Immature natural killer cell (primary cell): ENCODE data around the gene CSRP1. TPM values are rescaled to one million over a fixed set of nuclear protein-coding genes. Genes with fewer than 3 reads are reported as not detected.

Experiments
- DNase-seq, 3 donors: peaks; one replicate each; pipeline ENCODE4 v3.0.0; 2022; ENCODE audit warnings: mixed read lengths in 1 of 3
- H3K27ac Mint-ChIP-seq, 6 donors: one replicate each; pipeline ENCODE4 v1.8.0; 2020; ENCODE audit warnings: mixed read lengths in 6 of 6, mild to moderate bottlenecking in 5 of 6, inconsistent platforms in 4 of 6, moderate library complexity in 3 of 6
- H3K27me3 Mint-ChIP-seq, 3 donors: one replicate each; pipeline ENCODE4 v1.8.0; 2020 to 2021; ENCODE audit warnings: low read depth in 3 of 3, mild to moderate bottlenecking in 3 of 3, mixed read lengths in 3 of 3, moderate library complexity in 3 of 3, inconsistent platforms in 1 of 3
- H3K36me3 Mint-ChIP-seq, 3 donors: one replicate each; pipeline ENCODE4 v1.8.0; 2020; ENCODE audit warnings: mixed read lengths in 3 of 3, inconsistent platforms in 2 of 3, mild to moderate bottlenecking in 2 of 3
- H3K4me1 Mint-ChIP-seq, 2 donors: one replicate each; pipeline ENCODE4 v1.8.0; 2020; ENCODE audit warnings: inconsistent platforms in 2 of 2, mild to moderate bottlenecking in 2 of 2, mixed read lengths in 2 of 2, moderate library complexity in 1 of 2
- H3K4me3 Mint-ChIP-seq, 5 donors: one replicate each; pipeline ENCODE4 v1.8.0; 2020; ENCODE audit warnings: mild to moderate bottlenecking in 5 of 5, mixed read lengths in 5 of 5, inconsistent platforms in 3 of 5, moderate library complexity in 3 of 5
- H3K9me3 Mint-ChIP-seq, 6 donors: one replicate each; pipeline ENCODE4 v1.8.0; 2020; ENCODE audit warnings: mild to moderate bottlenecking in 6 of 6, mixed read lengths in 6 of 6, inconsistent platforms in 4 of 6, moderate library complexity in 3 of 6
- polyA plus RNA-seq, 3 donors: library from polyadenylated mRNA; unstranded; fragments of 300-500 nt; fragmentation: Illumina TruSeq; gene quantifications; one replicate each; pipeline ENCODE4 v1.2.3, GENCODE V29; 2021

The CSRP1 gene
- polyA plus RNA-seq, 3 donors from 2014 or later = 58.0 to 72.9 (median 61.8) TPM

- no peak overlapping the region for H3K4me3 Mint-ChIP-seq
- H3K9me3 Mint-ChIP-seq = no peaks in the 10 kb centered on the region
- no peak overlapping the region for H3K27ac Mint-ChIP-seq
- H3K4me1 Mint-ChIP-seq = no peaks in the 10 kb centered on the region
- no peaks in the 10 kb centered on the region for H3K36me3 Mint-ChIP-seq
- H3K27me3 Mint-ChIP-seq = peaks cover 0 to 2% (median 1%) of the 10 kb centered on the region in 3 donors
- DNase-seq = no peak
These were observed 6.7 kb upstream of the CSRP1 start for GRCh38 chr1:201513498-201514243.

- Mint-ChIP-seq H3K27ac (no peak overlapping the region), H3K36me3 (no peaks in the 10 kb centered on the region), H3K27me3 (peaks cover 0 to 2% (median 1%) of the 10 kb centered on the region in 3 donors), H3K9me3 (no peaks in the 10 kb centered on the region), H3K4me3 (no peak overlapping the region), H3K4me1 (peaks cover 8 to 9% of the 10 kb centered on the region in 2 donors)
- no peak for DNase-seq
These were observed 5.1 kb upstream of the CSRP1 start for GRCh38 chr1:201511941-201512539.

- no peaks in the 10 kb centered on the region for H3K36me3 Mint-ChIP-seq
- H3K4me3 Mint-ChIP-seq = no peak overlapping the region
- DNase-seq = no peak
- no peaks in the 10 kb centered on the region for H3K9me3 Mint-ChIP-seq
- peaks cover 1 to 2% (median 2%) of the 10 kb centered on the region in 3 donors for H3K27me3 Mint-ChIP-seq
- no peak overlapping the region for H3K27ac Mint-ChIP-seq
- peaks cover 10 to 11% of the 10 kb centered on the region in 2 donors for H3K4me1 Mint-ChIP-seq
These were observed 4.5 kb upstream of the CSRP1 start for GRCh38 chr1:201511396-201511940.

GRCh38 chr1:201510734-201511133 is 3.8 kb upstream of the CSRP1 start:
- H3K4me3 Mint-ChIP-seq = no peak overlapping the region
- H3K4me1 Mint-ChIP-seq = peaks cover 17 to 18% of the 10 kb centered on the region in 2 donors
- H3K36me3 Mint-ChIP-seq = no peaks in the 10 kb centered on the region
- H3K27me3 Mint-ChIP-seq = peaks cover 1 to 4% (median 2%) of the 10 kb centered on the region in 3 donors
- no peak overlapping the region for H3K27ac Mint-ChIP-seq
- no peaks in the 10 kb centered on the region for H3K9me3 Mint-ChIP-seq
- DNase-seq = no peak

- H3K4me1 Mint-ChIP-seq = peaks cover 25 to 26% of the 10 kb centered on the region in 2 donors
- no peak for DNase-seq
- H3K4me3 Mint-ChIP-seq = peak overlapping the region in 1 of 5 donors; percentile 5
- no peak overlapping the region for H3K27ac Mint-ChIP-seq
- H3K27me3 Mint-ChIP-seq = peaks cover 1 to 4% (median 2%) of the 10 kb centered on the region in 3 donors
- no peaks in the 10 kb centered on the region for H3K36me3 Mint-ChIP-seq
- H3K9me3 Mint-ChIP-seq = no peaks in the 10 kb centered on the region
These were observed 2.9 kb upstream of the CSRP1 start for GRCh38 chr1:201509601-201510374.

GRCh38 chr1:201508809-201509208 is 1.9 kb upstream of the CSRP1 start:
- DNase-seq = no peak
- H3K9me3 Mint-ChIP-seq = no peaks in the 10 kb centered on the region
- H3K27ac Mint-ChIP-seq = peak overlapping the region in 1 of 6 donors; percentile 45
- peaks cover 25 to 30% of the 10 kb centered on the region in 2 donors for H3K4me1 Mint-ChIP-seq
- peak overlapping the region in 2 of 5 donors; percentile 6 to 23 for H3K4me3 Mint-ChIP-seq
- peaks cover 1 to 4% (median 2%) of the 10 kb centered on the region in 3 donors for H3K27me3 Mint-ChIP-seq
- no peaks in the 10 kb centered on the region for H3K36me3 Mint-ChIP-seq

GRCh38 chr1:201507360-201507675 is 395 bp upstream of the CSRP1 start:
- Mint-ChIP-seq H3K36me3 (no peaks in the 10 kb centered on the region), H3K27ac (peak overlapping the region; percentile 68 to 88 (median 82)), H3K9me3 (no peaks in the 10 kb centered on the region), H3K4me3 (peak overlapping the region; percentile 84 to 91 (median 88)), H3K4me1 (peaks cover 27 to 35% of the 10 kb centered on the region in 2 donors), H3K27me3 (peaks cover 0 to 4% (median 1%) of the 10 kb centered on the region in 3 donors)
- no peak for DNase-seq

GRCh38 chr1:201506092-201506491 is 831 bp downstream of the CSRP1 start:
- H3K36me3 Mint-ChIP-seq = no peaks in the 10 kb centered on the region
- H3K27me3 Mint-ChIP-seq = peaks cover 0 to 4% (median 0%) of the 10 kb centered on the region in 3 donors
- H3K27ac Mint-ChIP-seq = peak overlapping the region; percentile 79 to 91 (median 88)
- no peak for DNase-seq
- H3K4me3 Mint-ChIP-seq = peak overlapping the region; percentile 88 to 93 (median 91)
- H3K9me3 Mint-ChIP-seq = no peaks in the 10 kb centered on the region
- peaks cover 29 to 35% of the 10 kb centered on the region in 2 donors for H3K4me1 Mint-ChIP-seq

GRCh38 chr1:201505503-201505890 is 1.4 kb downstream of the CSRP1 start:
- Mint-ChIP-seq H3K9me3 (no peaks in the 10 kb centered on the region), H3K4me3 (peak overlapping the region; percentile 88 to 93 (median 91)), H3K36me3 (no peaks in the 10 kb centered on the region), H3K27ac (peak overlapping the region in 5 of 6 donors; percentile 49 to 86 (median 79)), H3K4me1 (peaks cover 29 to 35% of the 10 kb centered on the region in 2 donors), H3K27me3 (peaks cover 0 to 4% (median 0%) of the 10 kb centered on the region in 3 donors)
- no peak for DNase-seq

GRCh38 chr1:201504799-201505502 is 2.0 kb downstream of the CSRP1 start:
- no peaks in the 10 kb centered on the region for H3K36me3 Mint-ChIP-seq
- peak overlapping the region in 4 of 6 donors; percentile 17 to 83 (median 72) for H3K27ac Mint-ChIP-seq
- no peaks in the 10 kb centered on the region for H3K9me3 Mint-ChIP-seq
- peaks cover 29 to 35% of the 10 kb centered on the region in 2 donors for H3K4me1 Mint-ChIP-seq
- DNase-seq = no peak
- H3K4me3 Mint-ChIP-seq = peak overlapping the region; percentile 28 to 93 (median 89)
- H3K27me3 Mint-ChIP-seq = peaks cover 0 to 4% (median 0%) of the 10 kb centered on the region in 3 donors

- no peak for DNase-seq
- H3K36me3 Mint-ChIP-seq = no peaks in the 10 kb centered on the region
- peaks cover 0 to 4% (median 0%) of the 10 kb centered on the region in 3 donors for H3K27me3 Mint-ChIP-seq
- H3K4me1 Mint-ChIP-seq = peaks cover 29 to 35% of the 10 kb centered on the region in 2 donors
- no peak overlapping the region for H3K4me3 Mint-ChIP-seq
- H3K9me3 Mint-ChIP-seq = no peaks in the 10 kb centered on the region
- no peak overlapping the region for H3K27ac Mint-ChIP-seq
These were observed 2.7 kb downstream of the CSRP1 start for GRCh38 chr1:201504179-201504631.

- H3K4me3 Mint-ChIP-seq = no peak overlapping the region
These were observed 3.3 kb downstream of the CSRP1 start for GRCh38 chr1:201503397-201504176.

More at GRCh38 chr1:201503397-201504176, 3.3 kb downstream of the CSRP1 start:
- Mint-ChIP-seq H3K27me3 (peaks cover 0 to 4% (median 0%) of the 10 kb centered on the region in 3 donors), H3K4me1 (peaks cover 29 to 35% of the 10 kb centered on the region in 2 donors), H3K36me3 (no peaks in the 10 kb centered on the region), H3K9me3 (no peaks in the 10 kb centered on the region), H3K27ac (peak overlapping the region in 1 of 6 donors; percentile 30)
- DNase-seq = no peak
